HUES48 (cell line): ENCODE data around the gene HOXB4.

ENCODE experiments used
- H3K27ac ChIP-seq: one replicate; pipeline ENCODE4 v1.7.0; 2013; ENCODE audit warnings: low read depth, low read length, inconsistent platforms
- H3K27me3 ChIP-seq: 2 replicates; pipeline ENCODE4 v1.6.1; 2013; ENCODE audit warnings: mild to moderate bottlenecking, low read length; ENCODE audit not compliant: control insufficient read depth, insufficient read depth
- H3K36me3 ChIP-seq: 2 replicates; pipeline ENCODE4 v1.6.1; 2013; ENCODE audit warnings: low read length; ENCODE audit not compliant: control insufficient read depth, insufficient read depth
- H3K4me1 ChIP-seq: 2 replicates; pipeline ENCODE4 v1.6.1; 2013; ENCODE audit warnings: mild to moderate bottlenecking, low read length; ENCODE audit not compliant: control insufficient read depth, insufficient read depth
- H3K4me3 ChIP-seq: 2 replicates; pipeline ENCODE4 v1.5.1; 2013; ENCODE audit warnings: mild to moderate bottlenecking, low read depth, low read length
- H3K9ac ChIP-seq: 2 replicates; pipeline ENCODE4 v1.6.1; 2013; ENCODE audit warnings: mild to moderate bottlenecking, low read depth, low read length, moderate library complexity
- H3K9me3 ChIP-seq: 2 replicates; pipeline ENCODE4 v1.6.1; 2013; ENCODE audit warnings: low read length; ENCODE audit not compliant: control insufficient read depth, insufficient read depth

The HOXB4 gene

GRCh38 chr17:48528153-48528935, 49.8 kb downstream of the HOXB4 start:
- Histone ChIP-seq H3K27me3 (peaks cover 98% of the 10 kb centered on the region), H3K9ac (no peak overlapping the region)

GRCh38 chr17:48527547-48527932, 50.6 kb downstream of the HOXB4 start:
- peak overlapping the region; percentile 45 for H3K4me3 ChIP-seq
- H3K9ac ChIP-seq, result no peak overlapping the region
- H3K4me1 ChIP-seq, result peaks cover 49% of the 10 kb centered on the region
- H3K27me3 ChIP-seq, result peaks cover 98% of the 10 kb centered on the region
- no peaks in the 10 kb centered on the region for H3K36me3 ChIP-seq
- H3K9me3 ChIP-seq, result no peaks in the 10 kb centered on the region
- H3K27ac ChIP-seq, result peak overlapping the region; percentile 11

More at GRCh38 chr17:48528153-48528935, 49.8 kb downstream of the HOXB4 start:
- H3K9me3 ChIP-seq, result no peaks in the 10 kb centered on the region
- H3K4me1 ChIP-seq, result peaks cover 45% of the 10 kb centered on the region
- H3K4me3 ChIP-seq, result no peak overlapping the region
- H3K27ac ChIP-seq, result no peak overlapping the region
- H3K36me3 ChIP-seq, result no peaks in the 10 kb centered on the region

GRCh38 chr17:48526608-48527546, 51.3 kb downstream of the HOXB4 start:
- Histone ChIP-seq H3K27ac (peak overlapping the region; percentile 11), H3K9me3 (no peaks in the 10 kb centered on the region), H3K4me1 (peaks cover 55% of the 10 kb centered on the region), H3K4me3 (peak overlapping the region; percentile 45), H3K9ac (no peak overlapping the region), H3K27me3 (peaks cover 98% of the 10 kb centered on the region), H3K36me3 (no peaks in the 10 kb centered on the region)
